SU-DHL-6 (cell line): ENCODE data around the gene RPL28.

Experiments used
- H2AFZ ChIP-seq: fragments of 200-600 bp; sonication (generic); 2 replicates; pipeline ENCODE4 v1.6.1; 2014; ENCODE audit warnings: low read depth, mild to moderate bottlenecking, moderate library complexity, mixed read lengths, antibody characterized with exemption, low read length; ENCODE audit not compliant: severe bottlenecking
- H3F3A ChIP-seq: fragments of 200-600 bp; shearing (Covaris generic); 2 replicates; pipeline ENCODE4 v1.6.0; 2016; ENCODE audit warnings: antibody characterized with exemption, mild to moderate bottlenecking; ENCODE audit not compliant: insufficient read depth
- H3K27ac ChIP-seq: fragments of 200-600 bp; sonication (generic); 2 replicates; pipeline ENCODE4 v1.5.1; 2016; ENCODE audit warnings: low read depth, mild to moderate bottlenecking, low read length, moderate library complexity, mixed read lengths
- H3K27me3 ChIP-seq: fragments of 200-600 bp; sonication (generic), shearing (Covaris generic); 2 replicates; pipeline ENCODE4 v1.6.0; 2014; ENCODE audit warnings: mild to moderate bottlenecking, low read length
- H3K36me3 ChIP-seq: fragments of 200-600 bp; sonication (generic); 2 replicates; pipeline ENCODE4 v1.6.1; 2014; ENCODE audit warnings: mild to moderate bottlenecking, low read length, mixed read lengths
- H3K4me2 ChIP-seq: fragments of 300-600, 200-600 bp; shearing (Covaris generic), sonication (generic); 2 replicates; pipeline ENCODE4 v1.6.0; 2014; ENCODE audit warnings: low read length, low read depth, mild to moderate bottlenecking; ENCODE audit not compliant: poor library complexity, severe bottlenecking
- H3K4me3 ChIP-seq: fragments of 200-600 bp; sonication (generic); 2 replicates; pipeline ENCODE4 v1.5.1; 2014; ENCODE audit warnings: antibody characterized with exemption, low read length, mild to moderate bottlenecking, mixed read lengths; ENCODE audit not compliant: insufficient read depth, poor library complexity, severe bottlenecking
- H3K79me2 ChIP-seq: fragments of 200-600 bp; sonication (generic); 2 replicates; pipeline ENCODE4 v1.6.1; 2014; ENCODE audit warnings: mild to moderate bottlenecking, low read length, moderate library complexity; ENCODE audit not compliant: insufficient read depth
- H3K9ac ChIP-seq: fragments of 200-600 bp; sonication (generic); 2 replicates; pipeline ENCODE4 v1.7.0; 2014; ENCODE audit warnings: mild to moderate bottlenecking, low read length
- H3K9me2 ChIP-seq: fragments of 200-600 bp; sonication (generic); replicated peaks from 2 replicates; pipeline ENCODE4 v1.6.1; 2014; ENCODE audit warnings: low read length; ENCODE audit not compliant: insufficient read depth
- H3K9me3 ChIP-seq: fragments of 200-600 bp; sonication (generic); 2 replicates; pipeline ENCODE4 v1.6.1; 2014; ENCODE audit warnings: low read length, mixed read lengths; ENCODE audit not compliant: insufficient read depth
- H4K20me1 ChIP-seq: fragments of 200-600 bp; sonication (generic); 2 replicates; pipeline ENCODE4 v1.6.1; 2014; ENCODE audit warnings: low read depth, mild to moderate bottlenecking, antibody characterized with exemption, low read length, moderate library complexity, mixed read lengths
- CTCF ChIP-seq: fragments of 200-600 bp; sonication (generic); IDR thresholded peaks from one replicate; pipeline ENCODE4 v1.5.1; 2017; ENCODE audit warnings: antibody characterized with exemption, mild to moderate bottlenecking, low read length, moderate library complexity; ENCODE audit not compliant: insufficient read depth, poor library complexity, severe bottlenecking
- EZH2phosphoT487 ChIP-seq: fragments of 200-600 bp; sonication (generic), shearing (Covaris generic); conservative IDR thresholded peaks from 2 replicates; pipeline ENCODE4 v1.6.1; 2018; ENCODE audit warnings: mild to moderate bottlenecking, antibody characterized with exemption, low read length, moderate library complexity, mixed read lengths

The RPL28 gene

GRCh38 chr19:55368106-55368505, 17.6 kb upstream of the RPL28 start:
- Histone ChIP-seq H3K36me3 (no peaks in the 10 kb centered on the region), H3K27me3 (no peaks in the 10 kb centered on the region), H3K9me3 (no peaks in the 10 kb centered on the region), H4K20me1 (no peaks in the 10 kb centered on the region), H2AFZ (no peak overlapping the region), H3F3A (no peaks in the 10 kb centered on the region), H3K4me2 (no peak overlapping the region), H3K9me2 (no peaks in the 10 kb centered on the region), H3K4me3 (no peak overlapping the region), H3K9ac (no peak overlapping the region), H3K79me2 (no peaks in the 10 kb centered on the region), H3K27ac (no peak overlapping the region)
- TF ChIP-seq EZH2phosphoT487 (no peak), CTCF (no peak)

DNA sequence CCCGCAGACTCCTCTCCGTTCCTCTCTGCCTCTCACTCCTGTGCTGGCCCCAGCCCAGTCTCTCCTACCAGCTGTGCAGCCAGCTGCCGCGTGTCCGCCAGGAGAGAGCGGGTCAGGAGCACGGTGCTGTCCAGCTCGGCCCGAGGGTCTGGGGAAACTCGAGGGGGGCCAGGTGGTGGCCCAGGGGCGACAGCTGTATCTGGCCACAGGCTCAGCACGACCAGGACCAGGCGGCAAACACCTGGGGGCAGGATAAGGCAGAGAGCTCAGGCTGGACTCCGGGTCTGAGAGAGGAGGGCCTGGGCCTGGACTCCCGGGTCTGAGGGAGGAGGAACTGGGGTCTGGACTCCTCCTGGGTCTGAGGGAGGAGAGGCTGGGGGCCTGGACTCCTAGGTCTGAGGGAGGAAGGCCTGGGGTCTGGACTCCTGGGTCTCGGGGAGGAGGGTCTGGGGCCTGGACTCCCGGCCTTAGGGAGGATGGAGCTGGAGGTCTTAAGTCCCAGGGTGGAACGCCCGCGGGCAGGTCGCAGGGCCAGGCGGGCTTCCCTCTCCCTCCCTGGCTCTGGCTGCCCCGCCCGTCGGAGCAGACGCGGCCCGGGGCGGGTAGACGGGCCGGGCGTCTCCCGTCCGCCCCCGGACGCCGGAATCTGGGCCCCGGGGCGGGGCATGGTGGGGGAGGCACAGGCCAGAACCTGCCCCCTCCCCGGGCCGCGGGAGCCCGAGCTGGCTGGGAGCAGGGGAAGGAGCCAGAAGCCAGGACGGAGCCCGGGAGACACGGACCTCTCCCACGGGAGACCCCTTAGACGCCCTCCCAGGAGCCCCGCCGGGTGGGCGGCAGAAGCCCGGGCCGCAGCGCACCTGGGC, 16.8 kb upstream of the RPL28 start:
- no peak overlapping the region for H2AFZ ChIP-seq
- no peak overlapping the region for H3K4me2 ChIP-seq
- no peaks in the 10 kb centered on the region for H3K36me3 ChIP-seq
- H3K27ac ChIP-seq, result no peak overlapping the region
- no peak overlapping the region for H3K4me3 ChIP-seq
- no peaks in the 10 kb centered on the region for H3F3A ChIP-seq
- TF ChIP-seq EZH2phosphoT487, result no peak
- no peak overlapping the region for H3K9ac ChIP-seq
- H3K27me3 ChIP-seq, result no peaks in the 10 kb centered on the region
- H3K9me2 ChIP-seq, result no peaks in the 10 kb centered on the region
- H3K9me3 ChIP-seq, result no peaks in the 10 kb centered on the region
- no peaks in the 10 kb centered on the region for H4K20me1 ChIP-seq
- no peaks in the 10 kb centered on the region for H3K79me2 ChIP-seq

DNA sequence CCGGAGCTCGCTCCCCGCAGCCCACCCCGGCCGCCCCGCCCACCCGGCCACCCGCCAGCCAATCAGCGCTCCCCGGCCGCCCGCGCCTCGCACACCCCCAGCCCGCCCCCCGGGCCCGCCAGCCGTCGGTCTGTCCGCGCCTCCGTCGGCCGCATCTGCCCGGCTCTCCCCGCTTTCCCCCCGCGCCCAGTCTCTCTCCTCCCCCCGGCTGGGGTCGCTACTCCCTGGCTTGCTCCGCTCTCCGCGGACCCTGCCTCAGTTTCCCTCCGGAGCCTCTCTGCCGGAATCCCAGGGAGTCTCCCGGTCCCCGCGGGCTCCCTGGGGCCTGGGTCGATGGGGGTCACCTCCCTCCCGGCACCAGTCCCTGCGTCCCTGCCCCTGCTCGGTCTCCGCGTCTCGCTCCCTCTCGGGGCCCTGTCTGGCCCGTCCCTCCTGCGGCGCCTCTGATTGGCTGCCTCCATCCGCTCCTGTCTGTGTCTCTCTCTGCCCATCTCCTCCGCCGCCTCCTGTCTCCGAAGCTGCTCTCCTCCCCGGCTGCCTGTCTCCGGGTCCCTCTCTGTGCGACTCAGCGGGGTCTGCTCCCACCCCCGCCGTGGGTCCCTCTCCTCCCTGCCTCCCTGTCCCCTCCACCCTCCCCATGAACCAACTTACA, 16.0 kb upstream of the RPL28 start:
- TF ChIP-seq CTCF (no peak), EZH2phosphoT487 (no peak)
- no peak overlapping the region for H3K27ac ChIP-seq
- H3K4me3 ChIP-seq, result no peak overlapping the region
- H3K4me2 ChIP-seq, result no peak overlapping the region
- H3K36me3 ChIP-seq, result no peaks in the 10 kb centered on the region
- H3K27me3 ChIP-seq, result no peaks in the 10 kb centered on the region
- H3K79me2 ChIP-seq, result no peaks in the 10 kb centered on the region
- H3K9ac ChIP-seq, result no peak overlapping the region
- H3K9me2 ChIP-seq, result no peaks in the 10 kb centered on the region
- H3K9me3 ChIP-seq, result no peaks in the 10 kb centered on the region
- no peak overlapping the region for H2AFZ ChIP-seq
- H4K20me1 ChIP-seq, result no peaks in the 10 kb centered on the region
- no peaks in the 10 kb centered on the region for H3F3A ChIP-seq
